HEK293 (cell line): ENCODE measurements around the gene FSCN2.

ENCODE experiments used
- BCL11A ChIP-seq: fragments of 450-650 bp; formaldehyde crosslinking; IDR thresholded peaks from 2 replicates; pipeline ENCODE4 v1.5.1; 2016; ENCODE audit warnings: low read depth, missing biosample characterization, missing genetic modification characterization
- BCL11B ChIP-seq: fragments of 450-650 bp; formaldehyde crosslinking; IDR thresholded peaks from 2 replicates; pipeline ENCODE4 v1.5.1; 2016; ENCODE audit warnings: low read depth, missing biosample characterization, missing genetic modification characterization
- GLIS1 ChIP-seq: fragments of 450-650 bp; formaldehyde crosslinking; IDR thresholded peaks from 2 replicates; pipeline ENCODE4 v1.5.1; 2016; ENCODE audit warnings: missing biosample characterization, missing genetic modification characterization
- KLF1 ChIP-seq: fragments of 450-650 bp; formaldehyde crosslinking; IDR thresholded peaks from 2 replicates; pipeline ENCODE4 v1.5.1; 2016; ENCODE audit warnings: missing biosample characterization, missing genetic modification characterization
- KLF10 ChIP-seq: fragments of 450-650 bp; IDR thresholded peaks from 2 replicates; pipeline ENCODE4 v1.5.1; 2018; ENCODE audit warnings: missing biosample characterization, mild to moderate bottlenecking, missing genetic modification characterization
- KLF7 ChIP-seq: fragments of 450-650 bp; formaldehyde crosslinking; IDR thresholded peaks from 2 replicates; pipeline ENCODE4 v1.5.1; 2016; ENCODE audit warnings: missing biosample characterization, missing genetic modification characterization, borderline replicate concordance
- KLF9 ChIP-seq: fragments of 450-650 bp; formaldehyde crosslinking; IDR thresholded peaks from 2 replicates; pipeline ENCODE4 v1.5.1; 2016; ENCODE audit warnings: missing biosample characterization, missing genetic modification characterization, low read depth
- SCRT2 ChIP-seq: fragments of 450-650 bp; formaldehyde crosslinking; IDR thresholded peaks from 2 replicates; pipeline ENCODE4 v1.5.1; 2016; ENCODE audit warnings: missing biosample characterization, missing genetic modification characterization
- SP3 ChIP-seq: fragments of 450-650 bp; formaldehyde crosslinking; IDR thresholded peaks from 2 replicates; pipeline ENCODE4 v1.5.1; 2016; ENCODE audit warnings: missing biosample characterization, missing genetic modification characterization
- SP7 ChIP-seq: fragments of 450-650 bp; formaldehyde crosslinking; IDR thresholded peaks from 2 replicates; pipeline ENCODE4 v1.5.1; 2016; ENCODE audit warnings: missing biosample characterization, missing genetic modification characterization
- WT1 ChIP-seq: fragments of 450-650 bp; formaldehyde crosslinking; IDR thresholded peaks from 2 replicates; pipeline ENCODE4 v1.5.1; 2016; ENCODE audit warnings: missing biosample characterization, missing genetic modification characterization
- ZBTB17 ChIP-seq: fragments of 450-650 bp; formaldehyde crosslinking; IDR thresholded peaks from 2 replicates; pipeline ENCODE4 v1.5.1; 2016; ENCODE audit warnings: missing biosample characterization, missing genetic modification characterization
- ZBTB20 ChIP-seq: fragments of 450-650 bp; formaldehyde crosslinking; IDR thresholded peaks from 2 replicates; pipeline ENCODE4 v1.5.1; 2016; ENCODE audit warnings: missing biosample characterization, missing genetic modification characterization
- ZFHX2 ChIP-seq: fragments of 450-650 bp; formaldehyde crosslinking; conservative IDR thresholded peaks from 2 replicates; pipeline ENCODE4 v1.5.1; 2016; ENCODE audit warnings: missing biosample characterization, missing genetic modification characterization
- ZNF114 ChIP-seq: fragments of 450-650 bp; formaldehyde crosslinking; IDR thresholded peaks from 2 replicates; pipeline ENCODE4 v1.5.0; 2017; ENCODE audit warnings: missing biosample characterization, missing genetic modification characterization
- ZNF155 ChIP-seq: fragments of 450-650 bp; formaldehyde crosslinking; IDR thresholded peaks from 2 replicates; pipeline ENCODE4 v1.5.1; 2016; ENCODE audit warnings: missing biosample characterization, missing genetic modification characterization
- ZNF16 ChIP-seq: fragments of 450-650 bp; formaldehyde crosslinking; IDR thresholded peaks from 2 replicates; pipeline ENCODE4 v1.5.1; 2016; ENCODE audit warnings: low read depth, missing biosample characterization, missing genetic modification characterization
- ZNF175 ChIP-seq: fragments of 450-650 bp; formaldehyde crosslinking; IDR thresholded peaks from 2 replicates; pipeline ENCODE4 v1.5.1; 2016; ENCODE audit warnings: missing biosample characterization, missing genetic modification characterization
- ZNF335 ChIP-seq: fragments of 450-650 bp; formaldehyde crosslinking; conservative IDR thresholded peaks from 2 replicates; pipeline ENCODE4 v1.5.1; 2016; ENCODE audit warnings: missing biosample characterization, missing genetic modification characterization
- ZNF366 ChIP-seq: fragments of 450-650 bp; formaldehyde crosslinking; conservative IDR thresholded peaks from 2 replicates; pipeline ENCODE4 v1.5.1; 2016; ENCODE audit warnings: missing biosample characterization, missing genetic modification characterization
- ZNF394 ChIP-seq: fragments of 450-650 bp; formaldehyde crosslinking; IDR thresholded peaks from 2 replicates; pipeline ENCODE4 v1.5.1; 2016; ENCODE audit warnings: missing biosample characterization, missing genetic modification characterization, mild to moderate bottlenecking, moderate library complexity, borderline replicate concordance
- ZNF521 ChIP-seq: fragments of 450-650 bp; formaldehyde crosslinking; IDR thresholded peaks from 2 replicates; pipeline ENCODE4 v1.5.1; 2017; ENCODE audit warnings: missing biosample characterization, mild to moderate bottlenecking, missing genetic modification characterization
- ZNF544 ChIP-seq: fragments of 450-650 bp; formaldehyde crosslinking; IDR thresholded peaks from 2 replicates; pipeline ENCODE4 v1.5.0; 2017; ENCODE audit warnings: missing biosample characterization, missing genetic modification characterization
- ZNF596 ChIP-seq: fragments of 450-650 bp; IDR thresholded peaks from 2 replicates; pipeline ENCODE4 v1.5.0; 2018; ENCODE audit warnings: missing biosample characterization, mild to moderate bottlenecking, missing genetic modification characterization, moderate library complexity
- ZNF624 ChIP-seq: fragments of 450-650 bp; formaldehyde crosslinking; IDR thresholded peaks from 2 replicates; pipeline ENCODE4 v1.5.1; 2017; ENCODE audit warnings: missing biosample characterization, missing genetic modification characterization
- ZNF76 ChIP-seq: fragments of 450-650 bp; formaldehyde crosslinking; IDR thresholded peaks from 2 replicates; pipeline ENCODE4; 2016; ENCODE audit warnings: low read depth, missing biosample characterization, missing genetic modification characterization, borderline replicate concordance
- ZNF830 ChIP-seq: fragments of 450-650 bp; IDR thresholded peaks from 2 replicates; pipeline ENCODE4 v1.5.0; 2018; ENCODE audit warnings: missing biosample characterization, missing genetic modification characterization, low read depth, mild to moderate bottlenecking, moderate library complexity
- ZNF837 ChIP-seq: fragments of 450-650 bp; formaldehyde crosslinking; IDR thresholded peaks from 2 replicates; pipeline ENCODE4 v1.5.1; 2016; ENCODE audit warnings: missing biosample characterization, missing genetic modification characterization
- ZNF843 ChIP-seq: fragments of 450-650 bp; formaldehyde crosslinking; IDR thresholded peaks from 2 replicates; pipeline ENCODE4 v1.5.1; 2016; ENCODE audit warnings: missing biosample characterization, missing genetic modification characterization
- TF ChIP-seq, protein P1 (sequence below): fragments of 450-650 bp; formaldehyde crosslinking; IDR thresholded peaks from 2 replicates; pipeline ENCODE4 v1.5.1; 2017; ENCODE audit warnings: missing biosample characterization, missing genetic modification characterization
- TF ChIP-seq, protein P2 (sequence below): fragments of 450-650 bp; formaldehyde crosslinking; IDR thresholded peaks from 2 replicates; pipeline ENCODE4 v1.5.1; 2016; ENCODE audit warnings: missing biosample characterization, missing genetic modification characterization
- TF ChIP-seq, protein P3 (sequence below): fragments of 450-650 bp; formaldehyde crosslinking; IDR thresholded peaks from 2 replicates; pipeline ENCODE4 v1.5.1; 2016; ENCODE audit warnings: missing biosample characterization, missing genetic modification characterization, low read depth
- TF ChIP-seq, protein P4 (sequence below): fragments of 450-650 bp; formaldehyde crosslinking; conservative IDR thresholded peaks from 2 replicates; pipeline ENCODE4 v1.5.1; 2016; ENCODE audit warnings: low read depth, missing biosample characterization, missing genetic modification characterization
- TF ChIP-seq, protein P5 (sequence below): fragments of 450-650 bp; formaldehyde crosslinking; IDR thresholded peaks from 2 replicates; pipeline ENCODE4 v1.5.1; 2016; ENCODE audit warnings: missing biosample characterization, missing genetic modification characterization

The FSCN2 gene

DNA sequence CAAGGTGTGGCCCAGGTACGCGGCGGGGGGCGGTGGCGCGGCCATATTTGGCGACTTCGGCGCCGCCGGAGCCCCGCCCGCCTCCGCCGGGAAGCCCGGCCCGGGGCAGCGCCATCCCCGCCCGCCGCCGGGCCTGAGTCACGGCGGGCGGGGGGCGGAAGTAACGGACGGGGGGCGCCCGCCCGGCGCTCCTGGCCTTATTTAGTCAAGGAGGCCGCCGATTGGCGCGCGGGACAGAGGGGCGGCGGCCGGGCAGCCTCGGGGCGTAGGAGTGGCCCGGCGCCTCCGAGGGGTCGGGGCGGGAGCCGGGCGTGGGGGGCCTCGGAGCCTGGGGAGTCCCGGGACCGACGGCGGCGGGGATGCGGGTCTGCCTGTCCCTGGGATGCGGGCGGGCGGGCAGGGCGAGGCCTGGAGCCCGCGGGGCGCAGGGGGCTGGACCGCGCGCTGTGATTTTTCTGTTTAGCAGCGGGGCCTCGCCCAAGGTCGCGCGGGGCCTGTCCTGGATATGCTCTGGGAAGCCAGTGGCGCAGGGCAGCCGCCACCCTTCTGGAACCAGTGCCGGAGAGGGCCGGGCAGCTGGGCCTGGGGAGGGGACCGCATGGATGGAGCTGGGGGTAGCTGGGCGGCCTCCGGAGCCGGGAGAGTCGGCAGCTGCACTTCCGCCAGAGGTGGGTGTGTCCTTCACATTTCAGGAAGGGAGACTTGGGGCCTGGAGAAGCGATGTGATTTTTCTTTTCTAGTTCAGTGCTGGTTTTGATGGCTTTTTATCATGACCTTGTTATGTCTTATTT, 13.2 kb upstream of the FSCN2 start (continued):
- TF ChIP-seq, protein P1, sequence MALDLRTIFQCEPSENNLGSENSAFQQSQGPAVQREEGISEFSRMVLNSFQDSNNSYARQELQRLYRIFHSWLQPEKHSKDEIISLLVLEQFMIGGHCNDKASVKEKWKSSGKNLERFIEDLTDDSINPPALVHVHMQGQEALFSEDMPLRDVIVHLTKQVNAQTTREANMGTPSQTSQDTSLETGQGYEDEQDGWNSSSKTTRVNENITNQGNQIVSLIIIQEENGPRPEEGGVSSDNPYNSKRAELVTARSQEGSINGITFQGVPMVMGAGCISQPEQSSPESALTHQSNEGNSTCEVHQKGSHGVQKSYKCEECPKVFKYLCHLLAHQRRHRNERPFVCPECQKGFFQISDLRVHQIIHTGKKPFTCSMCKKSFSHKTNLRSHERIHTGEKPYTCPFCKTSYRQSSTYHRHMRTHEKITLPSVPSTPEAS = no peak
- TF ChIP-seq ZFHX2 (tag by site-specific recombination) = no peak
- no peak for TF ChIP-seq ZNF544 (tag by site-specific recombination)
- no peak for TF ChIP-seq ZNF837
- TF ChIP-seq KLF7 (tag by site-specific recombination) = peak; percentile 67; the same call in 1 of the 2 replicates
- TF ChIP-seq BCL11B (tag by site-specific recombination) = no peak
- TF ChIP-seq ZNF521 (tag by site-specific recombination) = no peak
- 0 out of 2 replicates have a peak, but pooled peaks have one; percentile 9 for TF ChIP-seq WT1
- no peak for TF ChIP-seq ZNF596 (tag by site-specific recombination)
- TF ChIP-seq ZNF335 (tag by site-specific recombination) = peak; percentile 76
- TF ChIP-seq KLF9 (tag by site-specific recombination) = peak; percentile 98
- peak; percentile 73 for TF ChIP-seq KLF1
- peak; percentile 26; the same call in 1 of the 2 replicates for TF ChIP-seq ZBTB17 (tag by site-specific recombination)
- no peak for TF ChIP-seq ZNF366 (tag by site-specific recombination)
- TF ChIP-seq ZNF155 (tag by site-specific recombination) = no peak
- TF ChIP-seq ZNF114 = no peak
- TF ChIP-seq, protein P2, sequence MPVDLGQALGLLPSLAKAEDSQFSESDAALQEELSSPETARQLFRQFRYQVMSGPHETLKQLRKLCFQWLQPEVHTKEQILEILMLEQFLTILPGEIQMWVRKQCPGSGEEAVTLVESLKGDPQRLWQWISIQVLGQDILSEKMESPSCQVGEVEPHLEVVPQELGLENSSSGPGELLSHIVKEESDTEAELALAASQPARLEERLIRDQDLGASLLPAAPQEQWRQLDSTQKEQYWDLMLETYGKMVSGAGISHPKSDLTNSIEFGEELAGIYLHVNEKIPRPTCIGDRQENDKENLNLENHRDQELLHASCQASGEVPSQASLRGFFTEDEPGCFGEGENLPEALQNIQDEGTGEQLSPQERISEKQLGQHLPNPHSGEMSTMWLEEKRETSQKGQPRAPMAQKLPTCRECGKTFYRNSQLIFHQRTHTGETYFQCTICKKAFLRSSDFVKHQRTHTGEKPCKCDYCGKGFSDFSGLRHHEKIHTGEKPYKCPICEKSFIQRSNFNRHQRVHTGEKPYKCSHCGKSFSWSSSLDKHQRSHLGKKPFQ (tag by site-specific recombination) = no peak
- 0 out of 2 replicates have a peak, but pooled peaks have one; percentile 11 for TF ChIP-seq ZNF843
- peak; percentile 95 for TF ChIP-seq KLF10 (tag by site-specific recombination)
- TF ChIP-seq ZNF76 (tag by site-specific recombination) = 0 out of 2 replicates have a peak, but pooled peaks have one; percentile 28
- no peak for TF ChIP-seq ZNF830 (tag by site-specific recombination)
- peak; percentile 77 for TF ChIP-seq ZBTB20 (tag by site-specific recombination)
- TF ChIP-seq SCRT2 = no peak
- TF ChIP-seq SP3 (tag by site-specific recombination) = peak; percentile 65
- TF ChIP-seq SP7 (tag by site-specific recombination) = peak; percentile 28; the same call in 1 of the 2 replicates
- TF ChIP-seq ZNF175 = no peak
- TF ChIP-seq, protein P3, sequence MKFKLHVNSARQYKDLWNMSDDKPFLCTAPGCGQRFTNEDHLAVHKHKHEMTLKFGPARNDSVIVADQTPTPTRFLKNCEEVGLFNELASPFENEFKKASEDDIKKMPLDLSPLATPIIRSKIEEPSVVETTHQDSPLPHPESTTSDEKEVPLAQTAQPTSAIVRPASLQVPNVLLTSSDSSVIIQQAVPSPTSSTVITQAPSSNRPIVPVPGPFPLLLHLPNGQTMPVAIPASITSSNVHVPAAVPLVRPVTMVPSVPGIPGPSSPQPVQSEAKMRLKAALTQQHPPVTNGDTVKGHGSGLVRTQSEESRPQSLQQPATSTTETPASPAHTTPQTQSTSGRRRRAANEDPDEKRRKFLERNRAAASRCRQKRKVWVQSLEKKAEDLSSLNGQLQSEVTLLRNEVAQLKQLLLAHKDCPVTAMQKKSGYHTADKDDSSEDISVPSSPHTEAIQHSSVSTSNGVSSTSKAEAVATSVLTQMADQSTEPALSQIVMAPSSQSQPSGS (tag by site-specific recombination) = no peak
- TF ChIP-seq GLIS1 = peak; percentile 61
- TF ChIP-seq, protein P4, sequence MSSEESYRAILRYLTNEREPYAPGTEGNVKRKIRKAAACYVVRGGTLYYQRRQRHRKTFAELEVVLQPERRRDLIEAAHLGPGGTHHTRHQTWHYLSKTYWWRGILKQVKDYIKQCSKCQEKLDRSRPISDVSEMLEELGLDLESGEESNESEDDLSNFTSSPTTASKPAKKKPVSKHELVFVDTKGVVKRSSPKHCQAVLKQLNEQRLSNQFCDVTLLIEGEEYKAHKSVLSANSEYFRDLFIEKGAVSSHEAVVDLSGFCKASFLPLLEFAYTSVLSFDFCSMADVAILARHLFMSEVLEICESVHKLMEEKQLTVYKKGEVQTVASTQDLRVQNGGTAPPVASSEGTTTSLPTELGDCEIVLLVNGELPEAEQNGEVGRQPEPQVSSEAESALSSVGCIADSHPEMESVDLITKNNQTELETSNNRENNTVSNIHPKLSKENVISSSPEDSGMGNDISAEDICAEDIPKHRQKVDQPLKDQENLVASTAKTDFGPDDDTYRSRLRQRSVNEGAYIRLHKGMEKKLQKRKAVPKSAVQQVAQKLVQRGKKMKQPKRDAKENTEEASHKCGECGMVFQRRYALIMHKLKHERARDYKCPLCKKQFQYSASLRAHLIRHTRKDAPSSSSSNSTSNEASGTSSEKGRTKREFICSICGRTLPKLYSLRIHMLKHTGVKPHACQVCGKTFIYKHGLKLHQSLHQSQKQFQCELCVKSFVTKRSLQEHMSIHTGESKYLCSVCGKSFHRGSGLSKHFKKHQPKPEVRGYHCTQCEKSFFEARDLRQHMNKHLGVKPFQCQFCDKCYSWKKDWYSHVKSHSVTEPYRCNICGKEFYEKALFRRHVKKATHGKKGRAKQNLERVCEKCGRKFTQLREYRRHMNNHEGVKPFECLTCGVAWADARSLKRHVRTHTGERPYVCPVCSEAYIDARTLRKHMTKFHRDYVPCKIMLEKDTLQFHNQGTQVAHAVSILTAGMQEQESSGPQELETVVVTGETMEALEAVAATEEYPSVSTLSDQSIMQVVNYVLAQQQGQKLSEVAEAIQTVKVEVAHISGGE (tag by site-specific recombination) = peak; percentile 88
- TF ChIP-seq, protein P5, sequence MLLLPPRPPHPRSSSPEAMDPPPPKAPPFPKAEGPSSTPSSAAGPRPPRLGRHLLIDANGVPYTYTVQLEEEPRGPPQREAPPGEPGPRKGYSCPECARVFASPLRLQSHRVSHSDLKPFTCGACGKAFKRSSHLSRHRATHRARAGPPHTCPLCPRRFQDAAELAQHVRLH = no peak
- TF ChIP-seq ZNF16 = no peak
- TF ChIP-seq ZNF394 (tag by site-specific recombination) = peak; percentile 64; the same call in 1 of the 2 replicates
- no peak for TF ChIP-seq BCL11A (tag by site-specific recombination)
- no peak for TF ChIP-seq ZNF624 (tag by site-specific recombination)
